ENCODE data around the gene ANKRD35.

Gene ANKRD35

GRCh38 chr1:145892486-145893087 lies 6.9 kb upstream of the ANKRD35 start:
- no peak overlapping the region for H3K9ac ChIP-seq (ENCODE audit: low read length)
- no peaks in the 10 kb centered on the region for H3K79me2 ChIP-seq (ENCODE audit: low read length)
- no peaks in the 10 kb centered on the region for H3F3A ChIP-seq (ENCODE audit: insufficient read depth, low read length)
- H3K36me3 ChIP-seq (replicated peaks; ENCODE audit: insufficient read depth, low read length): no peaks in the 10 kb centered on the region
- no peaks in the 10 kb centered on the region for H3K4me1 ChIP-seq (ENCODE audit: low read length)
- no peak for DNase-seq
- no peaks in the 10 kb centered on the region for H3K9me2 ChIP-seq (replicated peaks; ENCODE audit: insufficient read depth, low read length)
- H4K20me1 ChIP-seq (ENCODE audit: insufficient read depth, low read length): no peaks in the 10 kb centered on the region
- TF ChIP-seq EZH2phosphoT487 (IDR thresholded peaks at IDR 0.05; ENCODE audit: low read length): no peak
- TF ChIP-seq CTCF (IDR thresholded peaks at IDR 0.05; ENCODE audit: low read length): no peak
- TF ChIP-seq EZH2 (optimal IDR thresholded peaks at IDR 0.05; ENCODE audit: low read depth, low read length): no peak
- H3K27me3 ChIP-seq (replicated peaks; ENCODE audit: insufficient read depth, low read length): no peaks in the 10 kb centered on the region
- H3K27ac ChIP-seq (ENCODE audit: low read length): no peak overlapping the region
- no peaks in the 10 kb centered on the region for H3K9me3 ChIP-seq (replicated peaks; ENCODE audit: insufficient read depth, low read length)
- H2AFZ ChIP-seq (ENCODE audit: low read length): no peak overlapping the region
- no peak overlapping the region for H3K4me3 ChIP-seq (ENCODE audit: low read length)
- no peak overlapping the region for H3K4me2 ChIP-seq (ENCODE audit: low read depth, low read length)

GRCh38 chr1:145891587-145892485 lies 6.2 kb upstream of the ANKRD35 start:
- H3K79me2 ChIP-seq (ENCODE audit: low read length): no peaks in the 10 kb centered on the region
- TF ChIP-seq CTCF (IDR thresholded peaks at IDR 0.05; ENCODE audit: low read length) (peak; percentile 90), EZH2phosphoT487 (IDR thresholded peaks at IDR 0.05; ENCODE audit: low read length) (no peak)
- H3F3A ChIP-seq (ENCODE audit: insufficient read depth, low read length): no peaks in the 10 kb centered on the region
- H3K9ac ChIP-seq (ENCODE audit: low read length): no peak overlapping the region
- H3K4me3 ChIP-seq (ENCODE audit: low read length): no peak overlapping the region
- H3K27ac ChIP-seq (ENCODE audit: low read length): no peak overlapping the region
- H4K20me1 ChIP-seq (ENCODE audit: insufficient read depth, low read length): no peaks in the 10 kb centered on the region
- H3K27me3 ChIP-seq (replicated peaks; ENCODE audit: insufficient read depth, low read length): no peaks in the 10 kb centered on the region
- H3K4me1 ChIP-seq (ENCODE audit: low read length): no peaks in the 10 kb centered on the region
- H2AFZ ChIP-seq (ENCODE audit: low read length): 0 out of 2 replicates have a peak overlapping the region, but pooled peaks have one; percentile 0
- H3K9me2 ChIP-seq (replicated peaks; ENCODE audit: insufficient read depth, low read length): no peaks in the 10 kb centered on the region
- H3K4me2 ChIP-seq (ENCODE audit: low read depth, low read length): no peak overlapping the region
- DNase-seq: peak; percentile 61
- H3K36me3 ChIP-seq (replicated peaks; ENCODE audit: insufficient read depth, low read length): no peaks in the 10 kb centered on the region
- H3K9me3 ChIP-seq (replicated peaks; ENCODE audit: insufficient read depth, low read length): no peaks in the 10 kb centered on the region

GRCh38 chr1:145891143-145891542 lies 5.5 kb upstream of the ANKRD35 start:
- Histone ChIP-seq H3K4me2 (ENCODE audit: low read depth, low read length) (no peak overlapping the region), H3K27me3 (replicated peaks; ENCODE audit: insufficient read depth, low read length) (no peaks in the 10 kb centered on the region), H3F3A (ENCODE audit: insufficient read depth, low read length) (no peaks in the 10 kb centered on the region), H3K27ac (ENCODE audit: low read length) (no peak overlapping the region), H3K9me2 (replicated peaks; ENCODE audit: insufficient read depth, low read length) (no peaks in the 10 kb centered on the region), H3K4me3 (ENCODE audit: low read length) (no peak overlapping the region), H3K79me2 (ENCODE audit: low read length) (no peaks in the 10 kb centered on the region), H2AFZ (ENCODE audit: low read length) (no peak overlapping the region), H3K9me3 (replicated peaks; ENCODE audit: insufficient read depth, low read length) (no peaks in the 10 kb centered on the region), H4K20me1 (ENCODE audit: insufficient read depth, low read length) (no peaks in the 10 kb centered on the region), H3K4me1 (ENCODE audit: low read length) (no peaks in the 10 kb centered on the region), H3K9ac (ENCODE audit: low read length) (no peak overlapping the region), H3K36me3 (replicated peaks; ENCODE audit: insufficient read depth, low read length) (no peaks in the 10 kb centered on the region)
- no peak for DNase-seq
- TF ChIP-seq CTCF (IDR thresholded peaks at IDR 0.05; ENCODE audit: low read length) (no peak), EZH2phosphoT487 (IDR thresholded peaks at IDR 0.05; ENCODE audit: low read length) (no peak), EZH2 (optimal IDR thresholded peaks at IDR 0.05; ENCODE audit: low read depth, low read length) (no peak)
